ENCODE results near the gene PRDX2.

Gene PRDX2

DNA sequence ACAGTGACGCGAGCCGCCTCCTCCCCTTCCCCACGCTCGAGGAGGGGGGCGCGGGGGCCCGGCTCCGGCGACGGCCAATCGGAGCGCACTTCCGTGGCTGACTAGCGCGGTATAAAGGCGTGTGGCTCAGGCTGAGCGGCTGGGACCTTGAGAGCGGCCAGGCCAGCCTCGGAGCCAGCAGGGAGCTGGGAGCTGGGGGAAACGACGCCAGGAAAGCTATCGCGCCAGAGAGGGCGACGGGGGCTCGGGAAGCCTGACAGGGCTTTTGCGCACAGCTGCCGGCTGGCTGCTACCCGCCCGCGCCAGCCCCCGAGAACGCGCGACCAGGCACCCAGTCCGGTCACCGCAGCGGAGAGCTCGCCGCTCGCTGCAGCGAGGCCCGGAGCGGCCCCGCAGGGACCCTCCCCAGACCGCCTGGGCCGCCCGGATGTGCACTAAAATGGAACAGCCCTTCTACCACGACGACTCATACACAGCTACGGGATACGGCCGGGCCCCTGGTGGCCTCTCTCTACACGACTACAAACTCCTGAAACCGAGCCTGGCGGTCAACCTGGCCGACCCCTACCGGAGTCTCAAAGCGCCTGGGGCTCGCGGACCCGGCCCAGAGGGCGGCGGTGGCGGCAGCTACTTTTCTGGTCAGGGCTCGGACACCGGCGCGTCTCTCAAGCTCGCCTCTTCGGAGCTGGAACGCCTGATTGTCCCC, 10.1 kb downstream of the PRDX2 start, which contains the start of gene JUNB:
Gene JUNB (plus strand): TSS at position 142 of the 706 bp plus-strand sequence. CDS start 286 bp downstream, at position 428.
- Histone ChIP-seq H4K20me1 (ENCODE audit: insufficient read depth, low read length, poor library complexity, severe bottlenecking) (no peaks in the 10 kb centered on the region), H3K9me3 (ENCODE audit: insufficient read depth, low read depth, low read length) (no peaks in the 10 kb centered on the region), H3K4me1 (ENCODE audit: insufficient read depth, low read length, poor library complexity, severe bottlenecking) (peaks cover 35% of the 10 kb centered on the region), H3K9ac (ENCODE audit: low read depth, low read length, poor library complexity, severe bottlenecking) (peak within 1 kb of the TSS; percentile 94), H3K4me3 (ENCODE audit: low read length, poor library complexity, severe bottlenecking) (peak within 1 kb of the TSS; percentile 96), H3K79me2 (ENCODE audit: insufficient read depth, low read length) (peaks cover 21% of the 10 kb centered on the region), H3K27me3 (ENCODE audit: insufficient read depth, low read length, poor library complexity, severe bottlenecking) (no peaks in the 10 kb centered on the region), H3F3A (ENCODE audit: low read depth) (no peaks in the 10 kb centered on the region; the same call in 1 of the 2 replicates), H3K4me2 (ENCODE audit: low read depth, low read length, poor library complexity, severe bottlenecking) (peak within 1 kb of the TSS; percentile 96), H3K36me3 (ENCODE audit: insufficient read depth, low read length) (no peaks in the 10 kb centered on the region), H3K9me2 (replicated peaks; ENCODE audit: low read depth, low read length) (no peaks in the 10 kb centered on the region), H2AFZ (ENCODE audit: low read length) (peak within 1 kb of the TSS; percentile 78)
- TF ChIP-seq EZH2phosphoT487 (IDR thresholded peaks at IDR 0.05; ENCODE audit: borderline replicate concordance) (no peak), CTCF (conservative IDR thresholded peaks at IDR 0.05; ENCODE audit: low read length) (no peak; the same call in 1 of the 2 replicates)

GRCh38 chr19:12790628-12791344, 10.8 kb downstream of the PRDX2 start:
- H2AFZ ChIP-seq (ENCODE audit: low read length): no peak overlapping the region
- H3K9me3 ChIP-seq (ENCODE audit: insufficient read depth, low read depth, low read length): no peaks in the 10 kb centered on the region
- no peaks in the 10 kb centered on the region for H3K36me3 ChIP-seq (ENCODE audit: insufficient read depth, low read length)
- peaks cover 34% of the 10 kb centered on the region for H3K4me1 ChIP-seq (ENCODE audit: insufficient read depth, low read length, poor library complexity, severe bottlenecking)
- TF ChIP-seq CTCF (conservative IDR thresholded peaks at IDR 0.05; ENCODE audit: low read length): no peak
- no peak for TF ChIP-seq EZH2phosphoT487 (IDR thresholded peaks at IDR 0.05; ENCODE audit: borderline replicate concordance)
- H4K20me1 ChIP-seq (ENCODE audit: insufficient read depth, low read length, poor library complexity, severe bottlenecking): no peaks in the 10 kb centered on the region
- H3K4me3 ChIP-seq (ENCODE audit: low read length, poor library complexity, severe bottlenecking): peak overlapping the region; percentile 96
- H3K9ac ChIP-seq (ENCODE audit: low read depth, low read length, poor library complexity, severe bottlenecking): peak overlapping the region; percentile 94
- no peaks in the 10 kb centered on the region for H3K27me3 ChIP-seq (ENCODE audit: insufficient read depth, low read length, poor library complexity, severe bottlenecking)
- peaks cover 21% of the 10 kb centered on the region for H3K79me2 ChIP-seq (ENCODE audit: insufficient read depth, low read length)
- H3K9me2 ChIP-seq (replicated peaks; ENCODE audit: low read depth, low read length): no peaks in the 10 kb centered on the region
- peak overlapping the region; percentile 96 for H3K4me2 ChIP-seq (ENCODE audit: low read depth, low read length, poor library complexity, severe bottlenecking)
- no peaks in the 10 kb centered on the region; the same call in 1 of the 2 replicates for H3F3A ChIP-seq (ENCODE audit: low read depth)

DNA sequence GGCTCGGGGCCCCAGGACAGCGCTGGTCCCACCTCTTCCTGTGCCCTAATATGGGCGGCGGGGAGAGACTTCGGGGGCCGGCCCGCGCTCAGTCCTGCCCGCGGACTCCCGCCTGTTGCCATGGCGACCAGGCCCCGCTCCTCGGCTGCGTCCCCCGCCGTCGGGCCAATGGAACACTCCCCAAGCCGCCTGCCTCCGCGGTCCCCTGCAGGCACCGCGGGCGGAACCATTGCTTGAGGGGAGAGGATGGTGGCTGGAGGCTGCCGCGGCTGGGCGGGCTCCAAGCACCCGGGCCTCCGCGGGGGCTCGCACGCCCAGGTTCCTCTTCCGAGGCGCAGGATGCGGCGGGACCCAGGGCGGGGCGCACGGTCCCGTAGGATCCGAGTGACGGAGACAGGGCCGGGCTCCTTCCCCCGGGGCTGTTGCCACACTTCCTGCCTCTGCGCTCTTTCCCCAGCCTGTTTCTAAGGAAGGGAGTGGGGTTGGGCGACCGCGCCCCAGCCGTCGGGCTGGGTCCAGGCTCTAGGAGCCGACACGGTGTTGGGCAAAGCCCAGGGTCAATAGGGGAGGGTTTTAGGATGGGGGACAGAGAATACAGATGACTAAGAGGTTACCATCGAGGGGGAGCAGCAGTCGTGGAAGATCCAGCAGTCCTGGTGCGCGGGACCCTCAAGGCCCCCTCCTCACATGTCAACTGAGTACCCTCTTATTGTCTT, 11.5 kb downstream of the PRDX2 start:
- Histone ChIP-seq H3K9me2 (replicated peaks; ENCODE audit: low read depth, low read length) (no peaks in the 10 kb centered on the region), H3K27me3 (ENCODE audit: insufficient read depth, low read length, poor library complexity, severe bottlenecking) (no peaks in the 10 kb centered on the region), H3K9me3 (ENCODE audit: insufficient read depth, low read depth, low read length) (no peaks in the 10 kb centered on the region), H3K79me2 (ENCODE audit: insufficient read depth, low read length) (peaks cover 21% of the 10 kb centered on the region), H2AFZ (ENCODE audit: low read length) (no peak overlapping the region), H3K36me3 (ENCODE audit: insufficient read depth, low read length) (no peaks in the 10 kb centered on the region), H4K20me1 (ENCODE audit: insufficient read depth, low read length, poor library complexity, severe bottlenecking) (no peaks in the 10 kb centered on the region), H3K4me3 (ENCODE audit: low read length, poor library complexity, severe bottlenecking) (peak overlapping the region; percentile 96), H3K4me1 (ENCODE audit: insufficient read depth, low read length, poor library complexity, severe bottlenecking) (peaks cover 42% of the 10 kb centered on the region), H3F3A (ENCODE audit: low read depth) (no peaks in the 10 kb centered on the region; the same call in 1 of the 2 replicates), H3K9ac (ENCODE audit: low read depth, low read length, poor library complexity, severe bottlenecking) (peak overlapping the region; percentile 94), H3K4me2 (ENCODE audit: low read depth, low read length, poor library complexity, severe bottlenecking) (peak overlapping the region; percentile 96)
- TF ChIP-seq CTCF (conservative IDR thresholded peaks at IDR 0.05; ENCODE audit: low read length): no peak
- no peak for TF ChIP-seq EZH2phosphoT487 (IDR thresholded peaks at IDR 0.05; ENCODE audit: borderline replicate concordance)
